ENCODE results near the gene MAML1. TPM values are rescaled to one million over a fixed set of nuclear protein-coding genes. Genes with fewer than 3 reads are reported as not detected.

MAML1 gene
- total and polyA plus RNA-seq, 4 donors = 6.7 to 34.5 (median 20.5) TPM

GRCh38 chr5:179800696-179801201 is 68.1 kb downstream of the MAML1 start:
- TF ChIP-seq CTCF (IDR thresholded peaks at IDR 0.05; ENCODE audit: control extremely low read depth, extremely low read depth) = no peak
- no peak for ATAC-seq (ENCODE audit: insufficient read depth, low FRiP score)
- 82 to 90% methylated on average over 12 of the region's 12 CpGs for WGBS, 2 donors

GRCh38 chr5:179801304-179802206 is 68.9 kb downstream of the MAML1 start:
- ATAC-seq (ENCODE audit: insufficient read depth, low FRiP score) (peak; percentile 9), DNase-seq (peak; percentile 59 to 78 (median 71))
- Histone ChIP-seq H3K27me3 (ENCODE audit: control insufficient read depth in 3 of 3, insufficient read depth in 3 of 3, low read length in 2 of 3) (no peaks in the 10 kb centered on the region), H3K4me3 (no peak overlapping the region), H3K9ac (ENCODE audit: insufficient read depth in 1 of 2, low read length in 2 of 2) (no peak overlapping the region), H3K4me1 (ENCODE audit: control insufficient read depth in 5 of 5, insufficient read depth in 5 of 5, low read length in 5 of 5) (peaks cover 0 to 19% (median 7%) of the 10 kb centered on the region in 5 donors), H3K9me3 (ENCODE audit: control insufficient read depth in 4 of 4, insufficient read depth in 3 of 4, low read length in 3 of 4) (no peaks in the 10 kb centered on the region), H3K36me3 (ENCODE audit: control insufficient read depth in 4 of 4, insufficient read depth in 4 of 4, low read length in 4 of 4) (peaks cover 0 to 39% (median 21%) of the 10 kb centered on the region in 4 donors), H3K27ac (ENCODE audit: low read depth in 1 of 2, low read length in 1 of 2) (no peak overlapping the region)
- 65 to 71% methylated on average over 67 of the region's 67 CpGs for WGBS, 2 donors
- peak; percentile 67 for TF ChIP-seq CTCF (IDR thresholded peaks at IDR 0.05; ENCODE audit: control extremely low read depth, extremely low read depth)

More at GRCh38 chr5:179800696-179801201, 68.1 kb downstream of the MAML1 start:
- H3K36me3 ChIP-seq (ENCODE audit: control insufficient read depth in 4 of 4, insufficient read depth in 4 of 4, low read length in 4 of 4) = peaks cover 0 to 39% (median 21%) of the 10 kb centered on the region in 4 donors
- no peaks in the 10 kb centered on the region for H3K27me3 ChIP-seq (ENCODE audit: control insufficient read depth in 3 of 3, insufficient read depth in 3 of 3, low read length in 2 of 3)
- no peak overlapping the region for H3K9ac ChIP-seq (ENCODE audit: insufficient read depth in 1 of 2, low read length in 2 of 2)
- no peak for DNase-seq
- no peak overlapping the region for H3K27ac ChIP-seq (ENCODE audit: low read depth in 1 of 2, low read length in 1 of 2)
- no peak overlapping the region for H3K4me3 ChIP-seq
- no peaks in the 10 kb centered on the region for H3K9me3 ChIP-seq (ENCODE audit: control insufficient read depth in 4 of 4, insufficient read depth in 3 of 4, low read length in 3 of 4)
- peaks cover 0 to 22% (median 7%) of the 10 kb centered on the region in 5 donors for H3K4me1 ChIP-seq (ENCODE audit: control insufficient read depth in 5 of 5, insufficient read depth in 5 of 5, low read length in 5 of 5)

GRCh38 chr5:179802207-179802883 is 69.7 kb downstream of the MAML1 start:
- no peak for DNase-seq
- H3K4me1 ChIP-seq (ENCODE audit: control insufficient read depth in 5 of 5, insufficient read depth in 5 of 5, low read length in 5 of 5) = peaks cover 0 to 16% (median 7%) of the 10 kb centered on the region in 5 donors
- TF ChIP-seq CTCF (IDR thresholded peaks at IDR 0.05; ENCODE audit: control extremely low read depth, extremely low read depth) = no peak

More at GRCh38 chr5:179802207-179802883, 69.7 kb downstream of the MAML1 start:
- no peak overlapping the region for H3K4me3 ChIP-seq
- H3K9me3 ChIP-seq (ENCODE audit: control insufficient read depth in 4 of 4, insufficient read depth in 3 of 4, low read length in 3 of 4) = no peaks in the 10 kb centered on the region
- no peak overlapping the region for H3K27ac ChIP-seq (ENCODE audit: low read depth in 1 of 2, low read length in 1 of 2)
- WGBS, 2 donors = 92 to 94% methylated on average over 19 of the region's 19 CpGs
- H3K36me3 ChIP-seq (ENCODE audit: control insufficient read depth in 4 of 4, insufficient read depth in 4 of 4, low read length in 4 of 4) = peaks cover 0 to 39% (median 21%) of the 10 kb centered on the region in 4 donors
- no peaks in the 10 kb centered on the region for H3K27me3 ChIP-seq (ENCODE audit: control insufficient read depth in 3 of 3, insufficient read depth in 3 of 3, low read length in 2 of 3)
- ATAC-seq (ENCODE audit: insufficient read depth, low FRiP score) = no peak
- H3K9ac ChIP-seq (ENCODE audit: insufficient read depth in 1 of 2, low read length in 2 of 2) = no peak overlapping the region
